ENCODE data around the gene GRIA3.
"Not testable (repeated sequence)": the region's sequence is repeated elsewhere in the genome, so short reads cannot be mapped to it uniquely, and the experiment has no call there.

The GRIA3 gene

GRCh38 chrX:123504047-123504446, 320.0 kb downstream of the GRIA3 start:
- Histone ChIP-seq H3K27me3 (replicated peaks) (no peaks in the 10 kb centered on the region), H3K36me3 (replicated peaks) (no peaks in the 10 kb centered on the region), H3K4me3 (ENCODE audit: low read depth, low read length) (no peak overlapping the region), H3K27ac (no peak overlapping the region)
- no peak for DNase-seq
- in situ Hi-C loops (cut with HindIII; ENCODE audit: low pct_ligation_motif_present, low sequenced_read_pairs) = no loop called here
- no peak for TF ChIP-seq CTCF (IDR thresholded peaks at IDR 0.05; ENCODE audit: low read depth, low read length, missing control alignments)

- TF ChIP-seq CTCF (IDR thresholded peaks at IDR 0.05; ENCODE audit: low read depth, low read length, missing control alignments) = no peak
- Histone ChIP-seq H3K27me3 (replicated peaks) (no peaks in the 10 kb centered on the region), H3K4me3 (ENCODE audit: low read depth, low read length) (no peak overlapping the region), H3K36me3 (replicated peaks) (no peaks in the 10 kb centered on the region), H3K27ac (no peak overlapping the region)
- in situ Hi-C loops (cut with HindIII; ENCODE audit: low pct_ligation_motif_present, low sequenced_read_pairs) = no loop called here
- no peak for DNase-seq
Measured at GRCh38 chrX:123504630-123505270, 320.7 kb downstream of the GRIA3 start.

GRCh38 chrX:123513585-123514278, 329.7 kb downstream of the GRIA3 start:
- Histone ChIP-seq H3K4me3 (ENCODE audit: low read depth, low read length) (no peak overlapping the region), H3K36me3 (replicated peaks) (no peaks in the 10 kb centered on the region), H3K27me3 (replicated peaks) (no peaks in the 10 kb centered on the region), H3K27ac (no peak overlapping the region)
- no peak for TF ChIP-seq CTCF (IDR thresholded peaks at IDR 0.05; ENCODE audit: low read depth, low read length, missing control alignments)
- DNase-seq = no peak
- in situ Hi-C loops (cut with HindIII; ENCODE audit: low pct_ligation_motif_present, low sequenced_read_pairs) = no loop called here

GRCh38 chrX:123514279-123514640, 330.2 kb downstream of the GRIA3 start:
- H3K4me3 ChIP-seq (ENCODE audit: low read depth, low read length); H3K36me3 ChIP-seq (replicated peaks); H3K27me3 ChIP-seq (replicated peaks); H3K27ac ChIP-seq; in situ Hi-C loops (cut with HindIII; ENCODE audit: low pct_ligation_motif_present, low sequenced_read_pairs); DNase-seq: not testable (repeated sequence)

GRCh38 chrX:123518791-123519190, 334.7 kb downstream of the GRIA3 start:
- H3K27ac ChIP-seq = no peak overlapping the region
- no peak overlapping the region for H3K4me3 ChIP-seq (ENCODE audit: low read depth, low read length)
- DNase-seq = no peak
- H3K27me3 ChIP-seq (replicated peaks) = no peaks in the 10 kb centered on the region
- in situ Hi-C loops (cut with HindIII; ENCODE audit: low pct_ligation_motif_present, low sequenced_read_pairs) = no loop called here
- TF ChIP-seq CTCF (IDR thresholded peaks at IDR 0.05; ENCODE audit: low read depth, low read length, missing control alignments) = no peak
- H3K36me3 ChIP-seq (replicated peaks) = no peaks in the 10 kb centered on the region

- Histone ChIP-seq H3K27me3 (replicated peaks) (no peaks in the 10 kb centered on the region), H3K27ac (no peak overlapping the region), H3K36me3 (replicated peaks) (no peaks in the 10 kb centered on the region), H3K4me3 (ENCODE audit: low read depth, low read length) (no peak overlapping the region)
- peak; percentile 3 for DNase-seq
- TF ChIP-seq CTCF (IDR thresholded peaks at IDR 0.05; ENCODE audit: low read depth, low read length, missing control alignments) = no peak
- in situ Hi-C loops (cut with HindIII; ENCODE audit: low pct_ligation_motif_present, low sequenced_read_pairs) = no loop called here
Measured at GRCh38 chrX:123525123-123525725, 341.1 kb downstream of the GRIA3 start.

GRCh38 chrX:123530726-123531125, 346.6 kb downstream of the GRIA3 start:
- H3K36me3 ChIP-seq (replicated peaks); DNase-seq; H3K27me3 ChIP-seq (replicated peaks); H3K27ac ChIP-seq; H3K4me3 ChIP-seq (ENCODE audit: low read depth, low read length); in situ Hi-C loops (cut with HindIII; ENCODE audit: low pct_ligation_motif_present, low sequenced_read_pairs): not testable (repeated sequence)

Data from brain microvascular endothelial cell (primary cell).